ENCODE data around the gene SLC35D1.

DNA sequence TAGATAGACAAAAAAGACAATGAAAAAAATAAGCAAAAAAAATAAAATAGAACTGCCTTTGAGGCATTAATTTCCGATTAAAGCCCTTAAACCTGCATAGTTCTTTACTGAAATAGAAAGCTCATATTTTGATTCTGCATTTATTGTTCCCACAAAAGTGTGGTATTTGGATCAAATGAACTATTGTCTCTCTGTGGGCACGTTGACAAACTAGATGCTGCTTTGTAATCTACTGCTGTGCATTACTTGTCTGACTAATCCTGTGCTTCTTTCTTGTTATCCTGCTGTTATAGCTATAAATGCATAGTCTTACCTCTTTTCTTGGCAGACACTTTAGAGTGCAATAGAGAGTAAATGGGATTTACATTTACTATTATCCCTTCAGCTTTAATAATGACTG, 31.4 kb upstream of the SLC35D1 start:
- TF ChIP-seq, protein P1, sequence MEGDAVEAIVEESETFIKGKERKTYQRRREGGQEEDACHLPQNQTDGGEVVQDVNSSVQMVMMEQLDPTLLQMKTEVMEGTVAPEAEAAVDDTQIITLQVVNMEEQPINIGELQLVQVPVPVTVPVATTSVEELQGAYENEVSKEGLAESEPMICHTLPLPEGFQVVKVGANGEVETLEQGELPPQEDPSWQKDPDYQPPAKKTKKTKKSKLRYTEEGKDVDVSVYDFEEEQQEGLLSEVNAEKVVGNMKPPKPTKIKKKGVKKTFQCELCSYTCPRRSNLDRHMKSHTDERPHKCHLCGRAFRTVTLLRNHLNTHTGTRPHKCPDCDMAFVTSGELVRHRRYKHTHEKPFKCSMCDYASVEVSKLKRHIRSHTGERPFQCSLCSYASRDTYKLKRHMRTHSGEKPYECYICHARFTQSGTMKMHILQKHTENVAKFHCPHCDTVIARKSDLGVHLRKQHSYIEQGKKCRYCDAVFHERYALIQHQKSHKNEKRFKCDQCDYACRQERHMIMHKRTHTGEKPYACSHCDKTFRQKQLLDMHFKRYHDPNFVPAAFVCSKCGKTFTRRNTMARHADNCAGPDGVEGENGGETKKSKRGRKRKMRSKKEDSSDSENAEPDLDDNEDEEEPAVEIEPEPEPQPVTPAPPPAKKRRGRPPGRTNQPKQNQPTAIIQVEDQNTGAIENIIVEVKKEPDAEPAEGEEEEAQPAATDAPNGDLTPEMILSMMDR (conservative IDR thresholded peaks at IDR 0.05; ENCODE audit: low read length), result no peak
- TF ChIP-seq EZH2phosphoT487 (IDR thresholded peaks at IDR 0.05; ENCODE audit: borderline replicate concordance, low read depth, low read length), result no peak
